Mesothelial cell of epicardium (in vitro differentiated cells): ENCODE results near the gene JMJD1C. TPM values are rescaled to one million over a fixed set of nuclear protein-coding genes. Genes with fewer than 3 reads are reported as not detected.

Experiments used
- DNase-seq, 2 experiments: peaks; one replicate each; pipeline ENCODE4 v3.0.0; 2021; ENCODE audit warnings: low spot score in 2 of 2; ENCODE audit not compliant: unreplicated experiment in 2 of 2
- H3K27ac Mint-ChIP-seq: 2 replicates; pipeline ENCODE4 v1.8.0; 2021; ENCODE audit warnings: mixed read lengths
- H3K27me3 Mint-ChIP-seq: 2 replicates; pipeline ENCODE4 v1.8.0; 2021; ENCODE audit warnings: low read depth, mixed read lengths
- H3K36me3 Mint-ChIP-seq: 2 replicates; pipeline ENCODE4 v1.8.0; 2021; ENCODE audit warnings: mixed read lengths
- H3K4me1 Mint-ChIP-seq: 2 replicates; pipeline ENCODE4 v1.8.0; 2021; ENCODE audit warnings: mixed read lengths
- H3K4me3 Mint-ChIP-seq: 2 replicates; pipeline ENCODE4 v1.8.0; 2021; ENCODE audit warnings: mild to moderate bottlenecking, moderate library complexity, mixed read lengths
- H3K9me3 Mint-ChIP-seq: 2 replicates; pipeline ENCODE4 v1.8.0; 2021; ENCODE audit warnings: mixed read lengths
- CTCF ChIP-seq: fragments of 200-600 bp; sonication (generic); IDR thresholded peaks from one replicate; pipeline ENCODE4 v1.5.0; 2021; ENCODE audit warnings: antibody characterized with exemption; ENCODE audit not compliant: unreplicated experiment
- total RNA-seq: library from RNA; stranded (reverse); gene quantifications from 3 replicates; pipeline ENCODE4 v1.2.1, GENCODE V29; 2021

JMJD1C gene
- total RNA-seq, 1 donor from 2014 or later: 112 TPM

DNA sequence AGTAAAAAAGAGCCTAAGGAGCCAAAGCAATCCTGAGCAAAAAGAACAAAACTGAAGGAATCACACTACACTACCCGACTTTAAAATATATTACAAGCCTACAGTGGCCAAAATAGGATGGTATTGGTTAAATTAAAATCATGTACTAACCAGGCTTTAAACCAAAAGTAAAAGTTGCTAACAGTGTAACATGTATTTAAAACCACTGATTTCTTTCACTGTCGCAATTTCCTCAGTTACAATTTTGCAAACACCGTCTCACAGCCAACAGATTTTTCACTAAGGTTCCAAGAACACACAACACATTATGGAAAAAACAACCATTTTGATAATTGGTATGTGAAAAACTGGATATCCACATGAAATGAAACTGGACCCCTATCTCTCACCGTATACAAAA is 74.0 kb downstream of the JMJD1C start:
- TF ChIP-seq CTCF: no peak
- H3K36me3 Mint-ChIP-seq: peaks cover 56% of the 10 kb centered on the region
- H3K27me3 Mint-ChIP-seq: no peaks in the 10 kb centered on the region
- DNase-seq: no peak
- no peak overlapping the region for H3K4me3 Mint-ChIP-seq
- peaks cover 7% of the 10 kb centered on the region for H3K4me1 Mint-ChIP-seq
- no peak overlapping the region for H3K27ac Mint-ChIP-seq
- peaks cover 56% of the 10 kb centered on the region for H3K9me3 Mint-ChIP-seq

DNA sequence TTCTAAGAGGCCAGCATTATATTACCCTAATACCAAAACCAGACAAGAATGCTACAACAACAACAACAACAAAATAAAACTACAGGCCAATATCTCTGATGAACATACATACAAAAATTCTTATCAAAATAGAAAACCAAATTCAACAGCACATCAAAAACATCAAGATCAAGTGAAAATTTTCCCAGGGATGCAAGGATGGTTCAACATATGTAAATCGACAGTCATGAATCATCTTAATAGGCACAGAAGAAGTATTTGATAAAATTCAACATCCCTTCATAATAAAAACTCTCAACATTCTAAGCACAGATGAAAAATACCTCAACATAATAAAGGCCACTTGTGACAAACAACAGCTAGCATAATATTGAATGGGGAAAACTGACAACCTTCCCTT is 75.3 kb downstream of the JMJD1C start:
- Mint-ChIP-seq H3K4me1 (no peaks in the 10 kb centered on the region), H3K27me3 (no peaks in the 10 kb centered on the region), H3K4me3 (no peak overlapping the region), H3K9me3 (peaks cover 56% of the 10 kb centered on the region), H3K27ac (no peak overlapping the region), H3K36me3 (peaks cover 56% of the 10 kb centered on the region)
- TF ChIP-seq CTCF: no peak
- no peak for DNase-seq

GRCh38 chr10:63388421-63389031 is 77.3 kb downstream of the JMJD1C start:
- Mint-ChIP-seq H3K4me1 (no peaks in the 10 kb centered on the region), H3K36me3 (peaks cover 52% of the 10 kb centered on the region), H3K9me3 (peaks cover 59% of the 10 kb centered on the region), H3K27me3 (no peaks in the 10 kb centered on the region), H3K4me3 (no peak overlapping the region), H3K27ac (no peak overlapping the region)
- DNase-seq: no peak
- TF ChIP-seq CTCF: no peak

GRCh38 chr10:63385254-63385653 is 80.5 kb downstream of the JMJD1C start:
- no peak for DNase-seq
- Mint-ChIP-seq H3K9me3 (peaks cover 37% of the 10 kb centered on the region), H3K4me3 (no peak overlapping the region), H3K36me3 (peaks cover 31% of the 10 kb centered on the region), H3K4me1 (peaks cover 6% of the 10 kb centered on the region), H3K27me3 (no peaks in the 10 kb centered on the region), H3K27ac (no peak overlapping the region)
- no peak for TF ChIP-seq CTCF

GRCh38 chr10:63384675-63385074 is 81.1 kb downstream of the JMJD1C start:
- Mint-ChIP-seq H3K36me3 (peaks cover 28% of the 10 kb centered on the region), H3K4me1 (peaks cover 6% of the 10 kb centered on the region), H3K9me3 (peaks cover 31% of the 10 kb centered on the region), H3K27ac (no peak overlapping the region), H3K27me3 (no peaks in the 10 kb centered on the region), H3K4me3 (no peak overlapping the region)
- DNase-seq: no peak
- no peak for TF ChIP-seq CTCF

DNA sequence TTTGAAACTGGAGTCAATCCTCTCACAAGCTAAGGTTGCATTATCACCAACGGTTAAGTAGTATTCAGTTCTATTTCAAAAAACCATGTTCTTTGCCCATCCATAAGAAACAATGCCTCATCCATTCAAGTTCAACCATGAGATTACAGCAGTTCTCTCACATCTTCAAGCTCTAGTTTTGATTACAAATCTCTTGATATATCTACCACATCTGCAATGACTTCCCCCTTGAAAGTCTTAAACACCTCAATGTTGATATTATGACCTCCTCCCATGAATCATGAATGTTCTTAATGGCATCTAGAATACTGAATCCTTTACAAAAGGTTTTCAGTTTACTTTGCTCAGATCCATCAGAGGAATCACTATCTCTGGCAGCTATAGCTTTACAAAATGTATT is 81.8 kb downstream of the JMJD1C start:
- H3K4me3 Mint-ChIP-seq: no peak overlapping the region
- no peak for DNase-seq
- no peak for TF ChIP-seq CTCF

More for the DNA sequence above, 81.8 kb downstream of the JMJD1C start:
- Mint-ChIP-seq H3K4me1 (peaks cover 6% of the 10 kb centered on the region), H3K36me3 (peaks cover 24% of the 10 kb centered on the region), H3K9me3 (peaks cover 27% of the 10 kb centered on the region), H3K27me3 (no peaks in the 10 kb centered on the region), H3K27ac (no peak overlapping the region)
